ENCODE data around the gene ACTR1B.
"Not testable (repeated sequence)": the region's sequence is repeated elsewhere in the genome, so short reads cannot be mapped to it uniquely, and the experiment has no call there.

The ACTR1B gene

GRCh38 chr2:97658691-97659157 is 5.1 kb downstream of the ACTR1B start:
- no peak for DNase-seq

- no peak for DNase-seq
Observed at GRCh38 chr2:97657986-97658690, 5.7 kb downstream of the ACTR1B start.

- DNase-seq, result no peak
Observed at GRCh38 chr2:97656905-97657587, 6.8 kb downstream of the ACTR1B start.

- no peak for DNase-seq
Observed at GRCh38 chr2:97656129-97656755, 7.6 kb downstream of the ACTR1B start.

- no peak for DNase-seq
Observed at GRCh38 chr2:97654791-97655190, 9.1 kb downstream of the ACTR1B start.

GRCh38 chr2:97654309-97654708 is 9.5 kb downstream of the ACTR1B start:
- DNase-seq, result no peak

GRCh38 chr2:97653874-97654273 is 10.0 kb downstream of the ACTR1B start:
- no peak for DNase-seq

GRCh38 chr2:97653473-97653872 is 10.4 kb downstream of the ACTR1B start:
- no peak for DNase-seq

- no peak for DNase-seq
Observed at GRCh38 chr2:97651114-97651513, 12.7 kb downstream of the ACTR1B start.

GRCh38 chr2:97646977-97647376 is 16.9 kb downstream of the ACTR1B start:
- DNase-seq, result no peak

- peak; percentile 97 for DNase-seq
Observed at GRCh38 chr2:97645695-97646629, 17.9 kb downstream of the ACTR1B start, which contains the start of gene COX5B. COX5B (plus strand) TSS chr2:97646062; CDS start chr2:97646087, 25 bp downstream.

- no peak for DNase-seq
Observed at GRCh38 chr2:97645112-97645694, 18.6 kb downstream of the ACTR1B start.

GRCh38 chr2:97644023-97644717 is 19.7 kb downstream of the ACTR1B start:
- no peak for DNase-seq

GRCh38 chr2:97626049-97626430 is 37.8 kb downstream of the ACTR1B start:
- DNase-seq, result not testable (repeated sequence)

GRCh38 chr2:97625354-97626048 is 38.3 kb downstream of the ACTR1B start:
- DNase-seq, result not testable (repeated sequence)

- not testable (repeated sequence) for DNase-seq
Observed at GRCh38 chr2:97622976-97623375, 40.9 kb downstream of the ACTR1B start.

- DNase-seq, result not testable (repeated sequence)
Observed at GRCh38 chr2:97620492-97620891, 43.4 kb downstream of the ACTR1B start.

GRCh38 chr2:97618939-97619827 is 44.7 kb downstream of the ACTR1B start:
- peak; percentile 4 for DNase-seq

- no peak for DNase-seq
Observed at GRCh38 chr2:97617911-97618310, 45.9 kb downstream of the ACTR1B start.

- not testable (repeated sequence) for DNase-seq
Observed at GRCh38 chr2:97615746-97616145, 48.1 kb downstream of the ACTR1B start.

Measured in fibroblast of skin of abdomen (primary cell).